Coronary artery (tissue), 2 donors: Measurements from ENCODE around the gene SYNGR4.

Experiments
- DNase-seq: peaks from one replicate; pipeline ENCODE4 v3.0.0-alpha.2; 2017; ENCODE audit warnings: low spot score
- H3K27ac ChIP-seq, 2 donors: fragments of 200-600 bp; sonication (generic); one replicate each; pipeline ENCODE4 v1.5.1; 2016 to 2019
- H3K4me3 ChIP-seq: fragments of 200-600 bp; sonication (generic); 2 replicates; pipeline ENCODE4 v1.5.1; 2016; ENCODE audit warnings: mild to moderate bottlenecking, moderate library complexity
- CTCF ChIP-seq: fragments of 200-600 bp; sonication (generic); IDR thresholded peaks from one replicate; pipeline ENCODE4 v1.5.1; 2019; ENCODE audit warnings: antibody characterized with exemption

The SYNGR4 gene

GRCh38 chr19:48394331-48395169 lies 30.4 kb downstream of the SYNGR4 start:
- no peak for DNase-seq
- TF ChIP-seq CTCF, result no peak
- no peak overlapping the region for H3K27ac ChIP-seq
- peak overlapping the region; percentile 55 for H3K4me3 ChIP-seq

- no peak overlapping the region for H3K4me3 ChIP-seq
- no peak for DNase-seq
- H3K27ac ChIP-seq, result no peak overlapping the region
- TF ChIP-seq CTCF, result no peak
Observed at GRCh38 chr19:48395170-48395455, 30.9 kb downstream of the SYNGR4 start.

GRCh38 chr19:48395499-48395898 lies 31.3 kb downstream of the SYNGR4 start:
- no peak overlapping the region for H3K4me3 ChIP-seq
- no peak for TF ChIP-seq CTCF
- DNase-seq, result no peak
- H3K27ac ChIP-seq, result no peak overlapping the region

GRCh38 chr19:48396016-48396823 lies 32.1 kb downstream of the SYNGR4 start:
- no peak overlapping the region for H3K27ac ChIP-seq
- no peak for DNase-seq
- TF ChIP-seq CTCF, result no peak
- H3K4me3 ChIP-seq, result no peak overlapping the region

GRCh38 chr19:48396824-48397176 lies 32.6 kb downstream of the SYNGR4 start:
- TF ChIP-seq CTCF, result no peak
- Histone ChIP-seq H3K27ac (no peak overlapping the region), H3K4me3 (no peak overlapping the region)
- DNase-seq, result no peak

GRCh38 chr19:48397263-48398101 lies 33.3 kb downstream of the SYNGR4 start:
- peak overlapping the region; percentile 63 for H3K4me3 ChIP-seq
- DNase-seq, result no peak

More at GRCh38 chr19:48397263-48398101, 33.3 kb downstream of the SYNGR4 start:
- TF ChIP-seq CTCF, result no peak
- H3K27ac ChIP-seq, result peak overlapping the region in 1 of 2 donors; percentile 62
